K562 (cell line): ENCODE data around the gene RPP38. TPM values are rescaled to one million over a fixed set of nuclear protein-coding genes. Genes with fewer than 3 reads are reported as not detected.

ENCODE experiments used
- ATAC-seq: fragments of 200-7000 bp; cut with Tn5 transposase; 3 replicates; pipeline ENCODE4 v1.9.1; 2020; ENCODE audit warnings: moderate library complexity
- BruUV-seq: library from RNA; stranded (reverse); fragments of 400-500 nt; replicated peaks from 2 replicates; lab custom pipeline; 2021; lab: Mats Ljungman, UMichigan
- CTCF ChIA-PET: fragments of 300-600 bp; formaldehyde crosslinking; extraction: SDS; loops from one replicate; lab custom pipeline; 2021; ENCODE audit warnings: low intra/inter-chr PET ratio; lab: Yijun Ruan, JAX
- POLR2A ChIA-PET: fragments of 300-600, 350-650 bp; sonication (Branson Sonifier 250); formaldehyde crosslinking; extraction: SDS; loops from one replicate; lab custom pipeline; 2021; ENCODE audit warnings: antibody characterized with exemption, inconsistent platforms; lab: Yijun Ruan, JAX
- DNase-seq, 4 experiments: peaks; one replicate each; pipeline versions ENCODE4 v3.0.0 to v3.0.0-alpha.2; 2011 to 2018; ENCODE audit warnings: low spot score in 3 of 4, mixed read lengths in 3 of 4; ENCODE audit errors: extremely low read depth in 1 of 4
- FAIRE-seq: peaks from 2 replicates; lab custom pipeline; 2011; peaks lifted over from hg19 to GRCh38; lab: Jason Lieb, UNC
- H2AFZ ChIP-seq: 2 replicates; pipeline ENCODE4 v1.6.0; 2011; ENCODE audit warnings: low read depth, low read length, control low read depth, inconsistent platforms
- H3K27ac ChIP-seq: fragments of 200-600 bp; 3 replicates; pipeline ENCODE4 v1.8.0; 2011; ENCODE audit warnings: low read depth, mild to moderate bottlenecking, control low read depth, inconsistent platforms, low read length, moderate library complexity, mixed read lengths; ENCODE audit errors: extremely low read depth
- H3K27me3 ChIP-seq, 2 experiments: fragments of 300-600 bp in 1 of 2; 2 replicates in 1 of 2; 3 replicates in 1 of 2; pipeline versions ENCODE4 v1.6.0 to v1.8.0; 2011; ENCODE audit warnings: inconsistent platforms in 2 of 2, low read length in 2 of 2, mild to moderate bottlenecking in 1 of 2, mixed read lengths in 1 of 2, moderate library complexity in 1 of 2; ENCODE audit not compliant: control insufficient read depth in 2 of 2, insufficient read depth in 2 of 2
- H3K36me3 ChIP-seq: fragments of 300-600 bp; 3 replicates; pipeline ENCODE4 v1.8.0; 2011; ENCODE audit warnings: mild to moderate bottlenecking, low read length, inconsistent platforms; ENCODE audit not compliant: control insufficient read depth, insufficient read depth
- H3K4me1 ChIP-seq, 2 experiments: fragments of 200-600 bp in 1 of 2; replicated peaks in 1 of 2; 2 replicates in 1 of 2; 3 replicates in 1 of 2; pipeline versions ENCODE4 v1.5.1 to v1.8.0; 2011; ENCODE audit warnings: inconsistent platforms in 2 of 2, low read length in 2 of 2, mild to moderate bottlenecking in 1 of 2, mixed read lengths in 1 of 2, moderate library complexity in 1 of 2; ENCODE audit not compliant: control insufficient read depth in 2 of 2, insufficient read depth in 2 of 2
- H3K4me2 ChIP-seq: 2 replicates; pipeline ENCODE4 v1.6.1; 2011; ENCODE audit warnings: low read length, control low read depth, inconsistent platforms, mixed read lengths; ENCODE audit not compliant: insufficient read depth
- H3K4me3 ChIP-seq: fragments of 200-600 bp; sonication (generic), shearing (Covaris generic); 2 replicates; pipeline ENCODE4 v1.5.1; 2016; ENCODE audit warnings: control low read depth, inconsistent platforms
- H3K79me2 ChIP-seq: fragments of 200-600 bp; 3 replicates; pipeline ENCODE4 v1.8.0; 2011; ENCODE audit warnings: low read length, inconsistent platforms; ENCODE audit not compliant: control insufficient read depth, insufficient read depth
- H3K9ac ChIP-seq, 2 experiments: 2 replicates each; pipeline versions ENCODE4 v1.6.0 to v1.6.1; 2011; ENCODE audit warnings: low read depth in 2 of 2, low read length in 2 of 2, control low read depth in 1 of 2, inconsistent platforms in 1 of 2, mild to moderate bottlenecking in 1 of 2, mixed read lengths in 1 of 2; ENCODE audit not compliant: insufficient read depth in 1 of 2
- H3K9me1 ChIP-seq: one replicate; pipeline ENCODE4 v1.6.0; 2011; ENCODE audit warnings: inconsistent platforms, mild to moderate bottlenecking, low read length, moderate library complexity; ENCODE audit not compliant: control insufficient read depth, insufficient read depth
- H3K9me3 ChIP-seq: replicated peaks from 2 replicates; pipeline ENCODE4 v1.5.1; 2011; ENCODE audit warnings: low read depth, low read length, inconsistent platforms; ENCODE audit not compliant: control insufficient read depth, insufficient read depth
- H4K20me1 ChIP-seq: replicated peaks from 2 replicates; pipeline ENCODE4 v1.6.1; 2011; ENCODE audit warnings: low read length, inconsistent platforms, mixed read lengths; ENCODE audit not compliant: control insufficient read depth, insufficient read depth
- CBFB ChIP-seq: sonication (generic); formaldehyde crosslinking; IDR thresholded peaks from 2 replicates; pipeline ENCODE4 v1.4.0; 2020; ENCODE audit warnings: mild to moderate bottlenecking, missing genetic modification reagents
- CGGBP1 ChIP-seq: fragments of 250-450 bp; sonication (Bioruptor Pico); IDR thresholded peaks from 2 replicates; pipeline ENCODE4 v1.9.0; 2021; ENCODE audit warnings: mild to moderate bottlenecking
- MCM7 ChIP-seq, 2 experiments: fragments of 450-650 bp; IDR thresholded peaks; 2 replicates each; pipeline ENCODE4 v1.6.1; 2016 to 2018
- MTF1 ChIP-seq: fragments of 250-450 bp; sonication (Bioruptor Pico); IDR thresholded peaks from 2 replicates; pipeline ENCODE4 v1.9.0; 2021; ENCODE audit warnings: moderate library complexity, mild to moderate bottlenecking, inconsistent platforms, borderline replicate concordance
- NCOA2 ChIP-seq, 2 experiments: fragments of 450-650 bp; IDR thresholded peaks; 2 replicates each; pipeline ENCODE4 v1.6.1; 2018; ENCODE audit warnings: mild to moderate bottlenecking in 2 of 2, moderate library complexity in 1 of 2; ENCODE audit not compliant: partially characterized antibody in 2 of 2
- SRSF1 ChIP-seq: fragments of 200-400 bp; formaldehyde crosslinking; IDR thresholded peaks from 2 replicates; pipeline ENCODE4 v1.6.1; 2017; ENCODE audit warnings: mild to moderate bottlenecking, low read depth, low read length, moderate library complexity
- ZNF668 ChIP-seq: fragments of 250-450 bp; sonication (Bioruptor Pico); IDR thresholded peaks from 2 replicates; pipeline ENCODE4 v1.8.0; 2022; ENCODE audit warnings: mild to moderate bottlenecking, inconsistent platforms
- WGBS: fragments of 100-300 bp; shearing (Covaris generic); methylation state at CpG from one replicate; pipeline ENCODE4 v1.1.6; 2016; ENCODE audit warnings: low coverage, mixed read lengths; ENCODE audit not compliant: insufficient coverage; ENCODE audit errors: missing lambda C conversion rate; 5-methylcytosine and 5-hydroxymethylcytosine counted together
- in situ Hi-C: fragments of 300-500 bp; cut with MboI; formaldehyde crosslinking; loops from 4 replicates; pipeline ENCODE4 v1.15.0; 2018; ENCODE audit warnings: inconsistent platforms, mixed read lengths
- intact Hi-C: fragments of 100-400 bp; cut with micrococcal nuclease; formaldehyde crosslinking; loops from 2 replicates; pipeline ENCODE4 v1.14.2; 2022
- polyA plus RNA-seq, 8 experiments: library from polyadenylated mRNA; depleted of rRNA in 4 of 8; stranded (reverse) in 5 of 8; unstranded in 3 of 8; fragments of >200 nt; fragmentation: Nextera tagmentation in 2 of 8; fragmentation: Illumina TruSeq in 1 of 8; extraction: Ambion mirVana in 2 of 8; extraction: Trizol in 1 of 8; gene quantifications; 2 replicates each; pipeline versions ENCODE4 v1.2.1 to v1.2.3, GENCODE V29; 2011 to 2014; ENCODE audit warnings: inconsistent platforms in 1 of 8, missing spikeins in 1 of 8
- total RNA-seq, 7 experiments: library from RNA; depleted of rRNA in 6 of 7; stranded (reverse); fragments of >200 nt in 6 of 7; fragmentation: Illumina TruSeq in 2 of 7; extraction: Trizol in 2 of 7; gene quantifications; 2 replicates each; pipeline versions ENCODE4 v1.2.1 to v1.2.3, GENCODE V29; 2011 to 2021; ENCODE audit warnings: low replicate concordance in 1 of 7

RPP38 gene
- total and polyA plus RNA-seq, 9 of the 15 experiments (the other 6 are each of a cell fraction or from before 2014, with no cell fraction given), result 26.3 to 58.6 (median 33.8) TPM

GRCh38 chr10:15122477-15123030, 25.4 kb downstream of the RPP38 start:
- no peaks in the 10 kb centered on the region for H3K9me1 ChIP-seq
- POLR2A ChIA-PET, result interaction anchor here (0.6 to 1.2 kb wide), 4 partner anchors 12 to 233 kb away, joined by 3 to 6 read pairs (median 4); no protein-coding TSS in a partner anchor
- 68% methylated on average over 9 of the region's 9 CpGs for WGBS
- no peak overlapping the region for H3K9ac ChIP-seq
- no peaks in the 10 kb centered on the region for H3K79me2 ChIP-seq
- peaks cover 16% of the 10 kb centered on the region; the same call in 2 of the 3 replicates for H3K36me3 ChIP-seq
- H4K20me1 ChIP-seq, result no peaks in the 10 kb centered on the region
- intact Hi-C loops, result no loop called here
- no peak overlapping the region for H3K27ac ChIP-seq
- H2AFZ ChIP-seq, result no peak overlapping the region
- no peak for DNase-seq
- H3K4me2 ChIP-seq, result no peak overlapping the region
- no peak overlapping the region for H3K4me3 ChIP-seq
- CTCF ChIA-PET, result no interaction called here
- no peaks in the 10 kb centered on the region for H3K9me3 ChIP-seq
- no TSS peak for BruUV-seq
- ATAC-seq, result no peak
- TF ChIP-seq NCOA2 (IDR thresholded peaks at IDR 0.05; ENCODE audit: partially characterized antibody in 2 of 2), result no peak
- TF ChIP-seq CBFB, result no peak
- TF ChIP-seq SRSF1, result no peak
- TF ChIP-seq MCM7 (IDR thresholded peaks at IDR 0.05), result no peak
- no peak for TF ChIP-seq CGGBP1
- TF ChIP-seq ZNF668 (CRISPR knock-in tag), result no peak
- no peak for TF ChIP-seq MTF1 (CRISPR knock-in tag)
- no peak for FAIRE-seq
- in situ Hi-C loops, result no loop called here
- H3K27me3 ChIP-seq, result no peaks in the 10 kb centered on the region
- H3K4me1 ChIP-seq, result no peaks in the 10 kb centered on the region
